ENCODE measurements around the gene NXPH4.

NXPH4 gene

GRCh38 chr12:57216014-57216911 lies at the start of gene NXPH4:
NXPH4 (plus strand) TSS chr12:57216794; CDS start chr12:57216970, 176 bp downstream.
- peak; percentile 51 for DNase-seq (ENCODE audit: low spot score)

- DNase-seq (ENCODE audit: low spot score), result no peak
These were observed 49.6 kb upstream of the NXPH4 start for GRCh38 chr12:57166971-57167371.

- DNase-seq (ENCODE audit: low spot score), result no peak
These were observed 48.5 kb upstream of the NXPH4 start for GRCh38 chr12:57168058-57168457.

- DNase-seq (ENCODE audit: low spot score), result no peak
These were observed 47.4 kb upstream of the NXPH4 start for GRCh38 chr12:57169046-57169795.

DNA sequence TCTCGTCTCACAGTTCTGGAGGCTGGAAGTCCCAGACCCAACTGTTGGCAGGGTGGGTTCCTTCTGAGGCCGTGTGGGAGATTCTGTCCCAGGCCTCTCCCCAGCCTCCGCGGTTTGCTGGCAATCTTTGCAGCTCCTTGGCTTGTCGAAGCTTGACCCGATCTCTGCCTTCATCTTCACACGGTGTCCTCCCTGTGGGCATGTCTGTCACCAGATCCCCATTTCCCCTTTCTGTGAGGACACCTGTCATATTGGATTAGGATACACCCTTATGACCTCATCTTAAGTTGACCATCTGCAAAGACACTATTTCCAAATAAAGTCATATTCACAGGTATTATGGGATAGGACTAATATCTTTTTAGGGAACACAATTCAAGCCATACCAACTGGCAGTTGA lies 46.6 kb upstream of the NXPH4 start:
- no peak for DNase-seq (ENCODE audit: low spot score)

DNA sequence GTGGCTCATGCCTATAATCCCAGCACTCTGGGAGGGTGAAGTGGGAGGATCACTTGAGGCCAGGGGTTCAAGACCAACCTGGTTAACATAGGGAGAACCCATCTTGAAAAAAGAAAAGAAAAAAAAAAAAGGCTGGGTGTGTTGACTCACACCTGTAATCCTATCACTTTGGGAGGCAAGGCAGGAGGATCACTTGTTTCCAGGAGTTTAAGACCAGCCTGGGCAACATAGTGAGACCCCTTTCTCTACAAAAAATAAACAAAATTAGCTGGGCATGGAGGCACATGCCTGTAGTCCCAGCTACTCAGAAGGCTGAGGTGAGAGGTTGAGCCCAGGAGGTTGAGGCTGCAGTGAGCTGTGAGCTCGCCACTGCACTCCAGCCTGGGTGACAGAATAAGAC lies 46.2 kb upstream of the NXPH4 start:
- DNase-seq (ENCODE audit: low spot score), result no peak

DNA sequence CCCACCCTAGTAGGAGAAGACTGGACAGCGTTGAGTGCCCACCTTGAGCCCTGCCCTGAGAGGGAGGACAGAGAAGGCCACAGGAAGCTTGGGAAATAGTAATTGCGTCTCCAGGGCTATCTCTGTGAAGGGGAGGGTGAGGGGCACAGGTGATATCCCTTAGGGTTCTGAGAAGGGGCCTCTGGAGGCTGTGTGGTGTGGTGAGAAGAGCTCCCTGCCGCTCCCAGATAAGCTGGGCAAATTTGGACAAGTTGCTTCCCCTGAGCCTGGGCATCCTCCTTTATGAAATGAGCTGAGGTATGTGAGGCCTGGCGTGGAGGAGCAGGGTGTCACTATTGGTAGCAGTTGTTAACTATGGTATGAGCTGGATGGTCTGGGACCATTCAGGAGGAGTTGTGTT lies 45.7 kb upstream of the NXPH4 start:
- DNase-seq (ENCODE audit: low spot score), result no peak

DNA sequence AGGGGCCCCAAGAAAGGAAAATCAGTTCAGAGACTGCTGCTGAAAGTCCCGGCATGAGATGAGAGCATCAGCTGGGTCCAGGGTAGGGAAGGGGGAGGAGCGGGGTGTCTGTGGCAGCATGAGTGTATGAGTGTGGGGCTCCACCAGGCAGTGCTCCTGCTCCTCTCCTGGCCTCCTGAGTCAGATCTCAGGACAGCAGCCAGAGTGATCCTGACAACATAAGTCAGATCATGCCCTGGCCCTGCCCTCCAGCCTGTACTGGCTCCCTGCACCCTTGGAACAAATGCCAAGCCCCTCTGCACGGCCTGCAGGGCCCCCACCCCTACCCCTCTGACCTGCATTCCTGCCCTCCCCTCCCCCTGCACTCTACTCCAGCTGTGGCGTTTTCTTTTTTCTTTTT lies 44.9 kb upstream of the NXPH4 start:
- no peak for DNase-seq (ENCODE audit: low spot score)

DNA sequence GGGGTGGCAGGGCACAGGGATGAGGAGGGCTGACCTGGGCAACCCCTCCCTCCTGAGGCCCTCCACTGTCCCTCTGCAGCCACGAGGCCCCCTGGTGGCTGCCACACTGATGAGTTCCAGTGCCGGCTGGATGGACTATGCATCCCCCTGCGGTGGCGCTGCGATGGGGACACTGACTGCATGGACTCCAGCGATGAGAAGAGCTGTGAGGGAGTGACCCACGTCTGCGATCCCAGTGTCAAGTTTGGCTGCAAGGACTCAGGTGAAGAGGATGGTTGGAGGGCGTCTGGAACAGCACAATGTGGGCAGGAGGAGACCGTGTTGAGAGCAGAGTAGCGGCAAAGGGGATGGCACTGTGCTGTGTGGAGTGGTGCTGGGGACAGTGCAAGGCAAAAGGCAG lies 43.5 kb upstream of the NXPH4 start:
- DNase-seq (ENCODE audit: low spot score), result peak; percentile 5

- no peak for DNase-seq (ENCODE audit: low spot score)
These were observed 42.9 kb upstream of the NXPH4 start for GRCh38 chr12:57173683-57174082.

GRCh38 chr12:57175428-57176138 lies 41.0 kb upstream of the NXPH4 start:
- DNase-seq (ENCODE audit: low spot score), result peak; percentile 32

GRCh38 chr12:57176139-57176477 lies 40.5 kb upstream of the NXPH4 start:
- DNase-seq (ENCODE audit: low spot score), result no peak

GRCh38 chr12:57176846-57177245 lies 39.7 kb upstream of the NXPH4 start:
- DNase-seq (ENCODE audit: low spot score), result no peak

- DNase-seq (ENCODE audit: low spot score), result no peak
These were observed 39.2 kb upstream of the NXPH4 start for GRCh38 chr12:57177354-57177753.

DNA sequence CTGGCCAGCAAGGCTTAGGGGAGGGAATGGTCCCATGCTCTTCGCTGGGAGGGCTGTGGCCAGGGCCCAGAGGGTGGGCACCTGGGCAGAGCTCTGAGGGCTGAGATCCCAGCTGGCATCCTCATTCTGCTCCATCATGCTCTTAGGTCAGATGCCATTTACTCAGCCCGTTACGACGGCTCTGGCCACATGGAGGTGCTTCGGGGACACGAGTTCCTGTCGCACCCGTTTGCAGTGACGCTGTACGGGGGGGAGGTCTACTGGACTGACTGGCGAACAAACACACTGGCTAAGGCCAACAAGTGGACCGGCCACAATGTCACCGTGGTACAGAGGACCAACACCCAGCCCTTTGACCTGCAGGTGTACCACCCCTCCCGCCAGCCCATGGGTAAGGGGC lies 38.4 kb upstream of the NXPH4 start:
- no peak for DNase-seq (ENCODE audit: low spot score)

DNA sequence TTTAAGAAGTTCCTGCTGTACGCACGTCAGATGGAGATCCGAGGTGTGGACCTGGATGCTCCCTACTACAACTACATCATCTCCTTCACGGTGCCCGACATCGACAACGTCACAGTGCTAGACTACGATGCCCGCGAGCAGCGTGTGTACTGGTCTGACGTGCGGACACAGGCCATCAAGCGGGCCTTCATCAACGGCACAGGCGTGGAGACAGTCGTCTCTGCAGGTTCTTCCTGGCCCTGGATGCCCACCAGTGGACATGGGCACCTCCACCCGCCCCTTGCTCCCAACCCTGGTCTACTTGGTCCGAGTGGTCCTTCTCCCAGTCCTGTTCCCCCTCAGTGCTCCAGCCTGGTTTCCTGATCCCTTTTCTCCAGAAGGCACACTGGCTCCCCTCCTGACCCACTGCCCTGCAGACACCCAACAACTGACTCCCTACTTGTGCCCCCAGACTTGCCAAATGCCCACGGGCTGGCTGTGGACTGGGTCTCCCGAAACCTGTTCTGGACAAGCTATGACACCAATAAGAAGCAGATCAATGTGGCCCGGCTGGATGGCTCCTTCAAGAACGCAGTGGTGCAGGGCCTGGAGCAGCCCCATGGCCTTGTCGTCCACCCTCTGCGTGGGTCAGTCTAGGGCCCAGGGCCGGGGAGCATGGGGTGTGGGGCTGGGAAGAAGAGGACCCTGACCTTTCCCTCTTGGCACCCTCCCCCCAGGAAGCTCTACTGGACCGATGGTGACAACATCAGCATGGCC lies 37.1 kb upstream of the NXPH4 start:
- DNase-seq (ENCODE audit: low spot score), result no peak

- no peak for DNase-seq (ENCODE audit: low spot score)
These were observed 36.1 kb upstream of the NXPH4 start for GRCh38 chr12:57180321-57180989.

- DNase-seq (ENCODE audit: low spot score), result no peak
These were observed 35.5 kb upstream of the NXPH4 start for GRCh38 chr12:57181072-57181471.

- no peak for DNase-seq (ENCODE audit: low spot score)
These were observed 34.9 kb upstream of the NXPH4 start for GRCh38 chr12:57181561-57182155.

DNA sequence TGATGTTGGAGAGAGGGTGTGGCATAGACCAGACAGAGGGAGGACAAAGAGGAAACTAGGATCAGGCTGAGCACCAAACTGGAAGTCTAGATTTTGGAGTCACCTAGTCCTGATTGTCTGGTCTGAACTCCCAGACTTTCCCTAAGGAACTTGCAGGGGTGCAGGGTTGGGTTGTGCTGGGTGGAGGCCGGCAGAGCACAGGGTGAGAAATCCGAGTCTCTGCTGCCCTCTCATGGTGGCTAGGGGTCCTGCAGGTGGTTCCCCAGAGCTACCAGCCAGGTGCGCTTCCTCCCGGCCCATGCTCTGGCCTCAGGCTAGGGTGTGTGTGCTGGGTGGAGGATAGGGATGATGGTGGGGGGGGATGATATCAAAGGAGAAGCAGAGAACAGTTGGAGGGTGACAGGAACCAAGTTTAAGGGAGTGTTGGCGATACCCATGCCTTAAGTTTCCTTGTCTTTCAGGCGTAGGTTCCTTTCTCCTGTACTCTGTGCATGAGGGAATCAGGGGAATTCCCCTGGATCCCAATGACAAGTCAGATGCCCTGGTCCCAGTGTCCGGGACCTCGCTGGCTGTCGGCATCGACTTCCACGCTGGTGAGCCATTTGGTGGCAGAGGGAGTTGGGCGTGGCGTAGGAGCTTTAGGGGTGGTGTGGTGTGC lies 33.5 kb upstream of the NXPH4 start:
- DNase-seq (ENCODE audit: low spot score), result peak; percentile 80
